GM12872 (cell line): ENCODE measurements around the gene PIH1D1.

Experiments used
- TF ChIP-seq, protein P1 (sequence below): IDR thresholded peaks from 3 replicates; pipeline ENCODE4 v1.5.1; 2011; ENCODE audit warnings: low read depth, mild to moderate bottlenecking, low read length, moderate library complexity; ENCODE audit not compliant: insufficient read depth

Gene PIH1D1

DNA sequence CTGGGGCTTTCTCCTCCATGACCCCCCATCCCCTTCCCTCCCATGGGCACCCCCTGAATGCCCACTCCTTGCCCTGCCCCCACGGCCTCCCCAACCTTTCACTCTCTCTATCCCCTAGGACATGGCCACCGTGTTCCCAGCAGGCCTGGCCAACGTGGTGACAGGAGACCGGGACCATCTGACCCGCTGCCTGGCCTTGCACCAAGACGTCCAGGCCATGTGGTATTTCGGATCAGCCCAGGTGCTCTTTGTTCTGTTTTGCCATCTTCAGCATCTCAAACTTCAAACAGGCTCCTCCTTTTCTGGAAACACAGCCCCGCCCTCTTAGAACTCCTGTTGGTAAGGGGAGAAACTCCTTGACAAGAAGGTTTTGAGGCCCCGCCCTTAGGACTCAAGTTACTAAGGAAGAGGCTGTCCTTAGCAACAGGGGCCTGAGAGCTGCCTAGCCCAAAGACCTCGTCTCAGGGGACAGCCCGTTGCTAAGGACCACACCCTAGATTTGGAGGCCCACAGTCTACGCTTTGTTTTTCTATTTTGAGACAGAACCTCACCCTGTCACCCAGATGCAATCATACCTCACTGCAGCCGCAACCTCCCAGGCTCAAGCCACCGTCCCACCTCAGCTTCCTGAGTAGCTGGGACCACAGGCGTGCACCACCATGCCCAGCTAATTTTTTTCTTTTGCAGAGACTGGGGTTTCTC lies 17.3 kb upstream of the PIH1D1 start:
- TF ChIP-seq, protein P1, sequence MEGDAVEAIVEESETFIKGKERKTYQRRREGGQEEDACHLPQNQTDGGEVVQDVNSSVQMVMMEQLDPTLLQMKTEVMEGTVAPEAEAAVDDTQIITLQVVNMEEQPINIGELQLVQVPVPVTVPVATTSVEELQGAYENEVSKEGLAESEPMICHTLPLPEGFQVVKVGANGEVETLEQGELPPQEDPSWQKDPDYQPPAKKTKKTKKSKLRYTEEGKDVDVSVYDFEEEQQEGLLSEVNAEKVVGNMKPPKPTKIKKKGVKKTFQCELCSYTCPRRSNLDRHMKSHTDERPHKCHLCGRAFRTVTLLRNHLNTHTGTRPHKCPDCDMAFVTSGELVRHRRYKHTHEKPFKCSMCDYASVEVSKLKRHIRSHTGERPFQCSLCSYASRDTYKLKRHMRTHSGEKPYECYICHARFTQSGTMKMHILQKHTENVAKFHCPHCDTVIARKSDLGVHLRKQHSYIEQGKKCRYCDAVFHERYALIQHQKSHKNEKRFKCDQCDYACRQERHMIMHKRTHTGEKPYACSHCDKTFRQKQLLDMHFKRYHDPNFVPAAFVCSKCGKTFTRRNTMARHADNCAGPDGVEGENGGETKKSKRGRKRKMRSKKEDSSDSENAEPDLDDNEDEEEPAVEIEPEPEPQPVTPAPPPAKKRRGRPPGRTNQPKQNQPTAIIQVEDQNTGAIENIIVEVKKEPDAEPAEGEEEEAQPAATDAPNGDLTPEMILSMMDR = no peak

DNA sequence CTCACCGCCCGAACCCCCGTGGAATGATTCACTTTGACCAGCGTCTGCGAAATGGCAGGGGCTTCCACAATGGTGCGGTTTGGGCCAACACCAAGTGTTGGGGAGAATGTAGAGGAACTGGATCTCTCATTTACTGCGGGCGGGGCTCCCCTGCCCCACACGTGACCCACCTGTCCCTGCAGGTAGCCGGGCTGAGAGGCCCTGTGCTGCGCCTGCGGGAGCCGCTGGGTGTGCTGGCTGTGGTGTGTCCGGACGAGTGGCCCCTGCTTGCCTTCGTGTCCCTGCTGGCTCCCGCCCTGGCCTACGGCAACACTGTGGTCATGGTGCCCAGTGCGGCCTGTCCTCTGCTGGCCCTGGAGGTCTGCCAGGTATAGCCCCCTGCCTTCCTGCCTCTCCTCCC lies 16.6 kb upstream of the PIH1D1 start:
- TF ChIP-seq, protein P1 = no peak

DNA sequence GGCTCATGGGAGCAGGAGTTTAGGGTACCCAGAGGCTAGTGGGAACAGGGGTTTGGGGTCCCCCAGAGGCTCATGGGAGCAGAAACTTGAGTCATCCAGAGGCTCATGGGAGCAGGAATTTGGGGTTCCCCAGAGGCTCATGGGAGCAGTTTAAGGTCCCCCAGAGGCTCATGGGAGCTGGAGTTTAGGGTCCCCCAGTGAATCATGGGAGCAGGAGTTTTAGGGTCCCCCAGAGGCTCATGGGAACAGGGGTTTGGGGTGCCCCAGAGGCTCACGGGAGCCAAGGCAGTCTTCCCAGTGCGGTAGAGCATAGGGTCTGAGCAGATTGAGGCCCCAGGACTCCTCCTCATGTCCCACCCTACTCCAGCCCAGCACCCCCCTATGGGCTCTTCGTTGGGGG lies 13.8 kb upstream of the PIH1D1 start:
- TF ChIP-seq, protein P1 = no peak

DNA sequence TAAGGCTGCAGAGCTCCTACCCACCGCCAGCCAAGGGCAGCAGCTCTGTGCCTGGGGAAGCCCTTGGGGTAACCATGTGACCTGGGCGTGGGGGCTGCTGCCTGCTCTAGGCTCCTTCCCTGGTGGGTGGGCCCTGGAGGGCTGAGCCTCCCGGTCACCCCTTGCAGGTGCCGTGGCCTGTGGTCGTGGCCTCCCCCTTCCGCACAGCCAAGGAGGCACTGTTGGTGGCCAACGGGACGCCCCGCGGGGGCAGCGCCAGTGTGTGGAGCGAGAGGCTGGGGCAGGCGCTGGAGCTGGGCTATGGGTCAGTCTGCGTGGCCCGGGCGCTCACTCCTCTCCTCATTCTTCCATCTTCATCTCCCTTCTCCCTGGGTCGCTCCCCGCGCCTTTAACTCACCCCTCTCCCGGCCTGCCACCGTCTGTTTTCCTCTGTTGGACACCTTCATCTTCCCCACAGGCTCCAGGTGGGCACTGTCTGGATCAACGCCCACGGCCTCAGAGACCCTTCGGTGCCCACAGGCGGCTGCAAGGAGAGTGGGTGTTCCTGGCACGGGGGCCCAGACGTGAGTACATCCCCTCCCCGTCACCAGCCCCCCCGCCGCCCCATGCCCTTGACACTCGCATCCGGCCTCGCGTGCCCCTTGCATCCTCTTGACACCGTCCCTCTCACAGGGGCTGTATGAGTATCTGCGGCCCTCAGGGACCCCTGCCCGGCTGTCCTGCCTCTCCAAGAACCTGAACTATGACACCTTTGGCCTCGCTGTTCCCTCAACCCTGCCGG lies 12.5 kb upstream of the PIH1D1 start:
- TF ChIP-seq, protein P1 = no peak

DNA sequence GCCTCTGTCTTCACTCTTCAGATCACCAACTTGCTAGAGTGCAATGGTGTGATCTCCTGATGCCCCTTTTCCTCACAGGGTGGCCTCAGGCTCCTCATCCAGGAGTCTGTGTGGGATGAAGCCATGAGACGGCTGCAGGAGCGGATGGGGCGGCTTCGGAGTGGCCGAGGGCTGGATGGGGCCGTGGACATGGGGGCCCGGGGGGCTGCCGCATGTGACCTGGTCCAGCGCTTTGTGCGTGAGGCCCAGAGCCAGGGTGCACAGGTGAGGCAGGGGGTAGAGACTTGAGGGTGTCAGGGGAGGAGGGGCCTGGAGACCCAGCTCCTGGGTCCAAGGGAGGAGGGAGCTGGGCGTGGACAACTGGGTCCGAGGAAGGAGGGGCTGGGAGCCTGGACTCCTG lies 10.9 kb upstream of the PIH1D1 start:
- TF ChIP-seq, protein P1 = no peak

DNA sequence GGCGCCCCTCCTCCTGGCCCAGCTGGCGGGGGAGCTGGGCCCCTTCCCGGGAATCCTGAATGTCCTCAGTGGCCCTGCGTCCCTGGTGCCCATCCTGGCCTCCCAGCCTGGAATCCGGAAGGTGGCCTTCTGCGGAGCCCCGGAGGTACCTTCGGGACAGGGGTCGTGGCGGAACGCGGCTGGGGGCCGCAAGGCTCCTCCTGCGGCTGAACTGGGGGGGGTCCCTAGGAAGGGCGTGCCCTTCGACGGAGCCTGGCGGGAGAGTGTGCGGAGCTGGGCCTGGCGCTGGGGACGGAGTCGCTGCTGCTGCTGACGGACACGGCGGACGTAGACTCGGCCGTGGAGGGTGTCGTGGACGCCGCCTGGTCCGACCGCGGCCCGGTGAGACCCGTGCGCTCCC lies 10.0 kb upstream of the PIH1D1 start:
- TF ChIP-seq, protein P1 = no peak

DNA sequence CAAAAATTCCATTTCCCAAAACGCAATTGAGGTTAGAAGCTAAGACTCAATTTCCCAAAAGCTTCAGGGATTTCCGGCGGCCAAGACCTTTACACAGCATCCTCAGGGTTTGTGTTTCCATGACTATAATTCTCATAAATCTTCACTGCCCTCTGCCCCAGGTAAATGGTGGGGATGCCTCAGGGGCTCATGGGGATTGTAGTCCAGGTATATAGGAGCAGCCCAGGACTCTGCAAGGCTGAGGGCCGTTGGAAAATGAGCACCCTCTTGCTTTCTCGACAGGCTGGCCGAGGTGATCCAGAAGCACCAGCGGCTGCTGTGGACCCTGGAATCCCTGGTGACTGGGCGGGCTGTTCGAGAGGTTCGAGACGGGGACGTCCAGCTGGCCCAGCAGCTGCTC lies 7.8 kb upstream of the PIH1D1 start:
- TF ChIP-seq, protein P1 = no peak
